Measurements from ENCODE around the gene SYNC.

DNA sequence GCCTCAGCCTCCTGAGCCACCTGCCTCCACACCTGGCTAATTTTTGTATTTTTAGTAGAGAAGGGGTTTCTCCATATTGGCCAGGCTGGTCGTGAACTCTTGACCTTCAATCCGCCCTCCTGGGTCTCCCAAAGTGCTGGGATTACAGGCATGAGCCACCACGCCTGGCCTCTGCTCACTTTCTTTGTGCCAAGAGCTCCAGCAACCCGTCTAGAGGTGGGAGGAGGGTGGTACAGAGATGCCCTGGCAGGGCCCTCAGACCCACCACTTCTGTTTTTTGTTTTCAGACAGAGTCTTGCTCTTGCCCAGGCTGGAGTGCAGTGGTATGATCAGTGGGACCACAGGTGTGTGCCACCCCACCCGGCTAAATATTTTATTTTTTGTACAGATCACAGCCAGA is 6.9 kb upstream of the SYNC start:
- TF ChIP-seq, protein P1, sequence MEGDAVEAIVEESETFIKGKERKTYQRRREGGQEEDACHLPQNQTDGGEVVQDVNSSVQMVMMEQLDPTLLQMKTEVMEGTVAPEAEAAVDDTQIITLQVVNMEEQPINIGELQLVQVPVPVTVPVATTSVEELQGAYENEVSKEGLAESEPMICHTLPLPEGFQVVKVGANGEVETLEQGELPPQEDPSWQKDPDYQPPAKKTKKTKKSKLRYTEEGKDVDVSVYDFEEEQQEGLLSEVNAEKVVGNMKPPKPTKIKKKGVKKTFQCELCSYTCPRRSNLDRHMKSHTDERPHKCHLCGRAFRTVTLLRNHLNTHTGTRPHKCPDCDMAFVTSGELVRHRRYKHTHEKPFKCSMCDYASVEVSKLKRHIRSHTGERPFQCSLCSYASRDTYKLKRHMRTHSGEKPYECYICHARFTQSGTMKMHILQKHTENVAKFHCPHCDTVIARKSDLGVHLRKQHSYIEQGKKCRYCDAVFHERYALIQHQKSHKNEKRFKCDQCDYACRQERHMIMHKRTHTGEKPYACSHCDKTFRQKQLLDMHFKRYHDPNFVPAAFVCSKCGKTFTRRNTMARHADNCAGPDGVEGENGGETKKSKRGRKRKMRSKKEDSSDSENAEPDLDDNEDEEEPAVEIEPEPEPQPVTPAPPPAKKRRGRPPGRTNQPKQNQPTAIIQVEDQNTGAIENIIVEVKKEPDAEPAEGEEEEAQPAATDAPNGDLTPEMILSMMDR (conservative IDR thresholded peaks at IDR 0.05 in 1 of 2, IDR thresholded peaks at IDR 0.05 in 1 of 2; ENCODE audit: extremely low read depth in 1 of 2, insufficient read depth in 1 of 2, low read depth in 1 of 2, low read length in 2 of 2): no peak
- TF ChIP-seq EZH2 (IDR thresholded peaks at IDR 0.05; ENCODE audit: borderline replicate concordance, low read length): no peak
